Stimulated activated naive CD8-positive, alpha-beta T cell treated with anti-CD3 and anti-CD28 coated beads, Interleukin-15, amount 100 ng/mL, for 72 hours (primary cell): ENCODE data around the gene BACE2.

Experiments used
- ATAC-seq: fragments of 150-1000 bp; cut with Tn5 transposase; 2 replicates; pipeline ENCODE4 v1.10.0; 2021; ENCODE audit warnings: mild to moderate bottlenecking, moderate library complexity
- DNase-seq, 2 donors: peaks; one replicate each; pipeline ENCODE4 v3.0.0; 2021 to 2022
- H3K27ac Mint-ChIP-seq, 2 donors: one replicate each; pipeline ENCODE4 v1.8.0; 2022; ENCODE audit warnings: mild to moderate bottlenecking in 2 of 2, mixed read lengths in 2 of 2, moderate library complexity in 2 of 2
- H3K27me3 Mint-ChIP-seq: one replicate; pipeline ENCODE4 v1.8.0; 2022; ENCODE audit warnings: mixed read lengths
- H3K4me1 Mint-ChIP-seq: one replicate; pipeline ENCODE4 v1.8.0; 2022; ENCODE audit warnings: mild to moderate bottlenecking, mixed read lengths
- H3K4me3 Mint-ChIP-seq, 2 donors: one replicate each; pipeline ENCODE4 v1.8.0; 2022; ENCODE audit warnings: mild to moderate bottlenecking in 2 of 2, mixed read lengths in 2 of 2, moderate library complexity in 1 of 2
- H3K9me3 Mint-ChIP-seq, 2 donors: one replicate each; pipeline ENCODE4 v1.8.0; 2022; ENCODE audit warnings: mixed read lengths in 2 of 2

The BACE2 gene

GRCh38 chr21:41210426-41211059 is 42.6 kb downstream of the BACE2 start:
- no peaks in the 10 kb centered on the region for H3K9me3 Mint-ChIP-seq
- ATAC-seq (no peak), DNase-seq (no peak)
- no peak overlapping the region for H3K4me3 Mint-ChIP-seq
- H3K27ac Mint-ChIP-seq: peak overlapping the region in 1 of 2 donors; percentile 37
- H3K4me1 Mint-ChIP-seq: no peaks in the 10 kb centered on the region
- peaks cover 19% of the 10 kb centered on the region for H3K27me3 Mint-ChIP-seq

- DNase-seq (no peak), ATAC-seq (no peak)
- peaks cover 26% of the 10 kb centered on the region for H3K27me3 Mint-ChIP-seq
- no peaks in the 10 kb centered on the region for H3K9me3 Mint-ChIP-seq
- H3K27ac Mint-ChIP-seq: no peak overlapping the region
- H3K4me1 Mint-ChIP-seq: no peaks in the 10 kb centered on the region
- H3K4me3 Mint-ChIP-seq: no peak overlapping the region
Measured at GRCh38 chr21:41211060-41211805, 43.3 kb downstream of the BACE2 start.

GRCh38 chr21:41213021-41213420 is 45.1 kb downstream of the BACE2 start:
- ATAC-seq: no peak
- H3K9me3 Mint-ChIP-seq: no peaks in the 10 kb centered on the region
- no peak overlapping the region for H3K27ac Mint-ChIP-seq
- H3K27me3 Mint-ChIP-seq: peaks cover 39% of the 10 kb centered on the region
- H3K4me3 Mint-ChIP-seq: no peak overlapping the region
- no peak for DNase-seq
- no peaks in the 10 kb centered on the region for H3K4me1 Mint-ChIP-seq

- H3K9me3 Mint-ChIP-seq: no peaks in the 10 kb centered on the region
- no peak overlapping the region for H3K27ac Mint-ChIP-seq
- DNase-seq: no peak
- no peak overlapping the region for H3K4me3 Mint-ChIP-seq
- H3K4me1 Mint-ChIP-seq: no peaks in the 10 kb centered on the region
- no peak for ATAC-seq
- peaks cover 39% of the 10 kb centered on the region for H3K27me3 Mint-ChIP-seq
Measured at GRCh38 chr21:41215856-41216408, 48.0 kb downstream of the BACE2 start.

- Mint-ChIP-seq H3K9me3 (no peaks in the 10 kb centered on the region), H3K27ac (peak overlapping the region; percentile 35 to 71), H3K27me3 (peaks cover 39% of the 10 kb centered on the region), H3K4me1 (no peaks in the 10 kb centered on the region), H3K4me3 (no peak overlapping the region)
- DNase-seq (no peak), ATAC-seq (no peak)
Measured at GRCh38 chr21:41216486-41216885, 48.5 kb downstream of the BACE2 start.

GRCh38 chr21:41217671-41218385 is 49.9 kb downstream of the BACE2 start:
- Mint-ChIP-seq H3K4me3 (no peak overlapping the region), H3K4me1 (no peaks in the 10 kb centered on the region), H3K27me3 (peaks cover 44% of the 10 kb centered on the region), H3K27ac (no peak overlapping the region), H3K9me3 (no peaks in the 10 kb centered on the region)
- DNase-seq (no peak), ATAC-seq (no peak)

GRCh38 chr21:41219498-41220207 is 51.7 kb downstream of the BACE2 start:
- H3K9me3 Mint-ChIP-seq: no peaks in the 10 kb centered on the region
- no peak for ATAC-seq
- no peak overlapping the region for H3K4me3 Mint-ChIP-seq
- DNase-seq: no peak
- H3K4me1 Mint-ChIP-seq: no peaks in the 10 kb centered on the region
- no peak overlapping the region for H3K27ac Mint-ChIP-seq
- peaks cover 35% of the 10 kb centered on the region for H3K27me3 Mint-ChIP-seq

GRCh38 chr21:41220208-41220733 is 52.3 kb downstream of the BACE2 start:
- DNase-seq: no peak
- Mint-ChIP-seq H3K4me3 (no peak overlapping the region), H3K27ac (no peak overlapping the region)

GRCh38 chr21:41222247-41223068 is 54.5 kb downstream of the BACE2 start:
- H3K4me1 Mint-ChIP-seq: no peaks in the 10 kb centered on the region
- DNase-seq (no peak), ATAC-seq (no peak)
- peaks cover 8% of the 10 kb centered on the region for H3K27me3 Mint-ChIP-seq
- H3K4me3 Mint-ChIP-seq: no peak overlapping the region
- H3K27ac Mint-ChIP-seq: peak overlapping the region in 1 of 2 donors; percentile 81
- no peaks in the 10 kb centered on the region for H3K9me3 Mint-ChIP-seq

More at GRCh38 chr21:41220208-41220733, 52.3 kb downstream of the BACE2 start:
- Mint-ChIP-seq H3K4me1 (no peaks in the 10 kb centered on the region), H3K27me3 (peaks cover 28% of the 10 kb centered on the region), H3K9me3 (no peaks in the 10 kb centered on the region)
- no peak for ATAC-seq

- H3K4me1 Mint-ChIP-seq: peaks cover 9% of the 10 kb centered on the region
- H3K27ac Mint-ChIP-seq: peak overlapping the region in 1 of 2 donors; percentile 61
- DNase-seq: no peak
Measured at GRCh38 chr21:41226853-41227252, 58.9 kb downstream of the BACE2 start.

GRCh38 chr21:41227357-41228005 is 59.5 kb downstream of the BACE2 start:
- H3K9me3 Mint-ChIP-seq: peaks cover 0 to 8% of the 10 kb centered on the region in 2 donors
- H3K4me1 Mint-ChIP-seq: peaks cover 9% of the 10 kb centered on the region
- peaks cover 15% of the 10 kb centered on the region for H3K27me3 Mint-ChIP-seq
- no peak overlapping the region for H3K4me3 Mint-ChIP-seq
- ATAC-seq (peak; percentile 49), DNase-seq (no peak)
- H3K27ac Mint-ChIP-seq: peak overlapping the region in 1 of 2 donors; percentile 65

More at GRCh38 chr21:41226853-41227252, 58.9 kb downstream of the BACE2 start:
- H3K9me3 Mint-ChIP-seq: peaks cover 0 to 8% of the 10 kb centered on the region in 2 donors
- ATAC-seq: no peak
- peaks cover 15% of the 10 kb centered on the region for H3K27me3 Mint-ChIP-seq
- H3K4me3 Mint-ChIP-seq: no peak overlapping the region

- DNase-seq: no peak
- H3K27me3 Mint-ChIP-seq: peaks cover 16% of the 10 kb centered on the region
- H3K9me3 Mint-ChIP-seq: peaks cover 0 to 8% of the 10 kb centered on the region in 2 donors
- H3K4me3 Mint-ChIP-seq: no peak overlapping the region
- peak; percentile 49 for ATAC-seq
- peak overlapping the region in 1 of 2 donors; percentile 65 for H3K27ac Mint-ChIP-seq
- peaks cover 9% of the 10 kb centered on the region for H3K4me1 Mint-ChIP-seq
Measured at GRCh38 chr21:41228006-41228370, 60.0 kb downstream of the BACE2 start.

- Mint-ChIP-seq H3K4me1 (peaks cover 9% of the 10 kb centered on the region), H3K27ac (no peak overlapping the region), H3K4me3 (no peak overlapping the region), H3K9me3 (peaks cover 0 to 8% of the 10 kb centered on the region in 2 donors), H3K27me3 (peaks cover 16% of the 10 kb centered on the region)
- no peak for DNase-seq
- ATAC-seq: no peak
Measured at GRCh38 chr21:41228492-41228891, 60.5 kb downstream of the BACE2 start.

GRCh38 chr21:41228958-41229357 is 61.0 kb downstream of the BACE2 start:
- ATAC-seq (no peak), DNase-seq (no peak)
- H3K27ac Mint-ChIP-seq: no peak overlapping the region
- peaks cover 10% of the 10 kb centered on the region for H3K4me1 Mint-ChIP-seq
- peaks cover 16% of the 10 kb centered on the region for H3K27me3 Mint-ChIP-seq
- peaks cover 0 to 8% of the 10 kb centered on the region in 2 donors for H3K9me3 Mint-ChIP-seq
- H3K4me3 Mint-ChIP-seq: no peak overlapping the region
